AG04450 (cell line): ENCODE data around the gene DCDC1. TPM values are rescaled to one million over a fixed set of nuclear protein-coding genes. Genes with fewer than 3 reads are reported as not detected.

Experiments
- CTCF ChIA-PET: fragments of 300-600, 350-600 bp; formaldehyde crosslinking; extraction: SDS; loops from one replicate; lab custom pipeline; 2022; ENCODE audit warnings: antibody characterized with exemption, inconsistent platforms; lab: Charles Lee
- POLR2A ChIA-PET: fragments of 350-600 bp; formaldehyde crosslinking; extraction: SDS; loops from one replicate; lab custom pipeline; 2021; ENCODE audit warnings: antibody characterized with exemption, inconsistent platforms; lab: Yijun Ruan, JAX
- DNase-seq: peaks from one replicate; pipeline ENCODE4 v3.0.0-alpha.2; 2011; ENCODE audit warnings: low read depth, low spot score
- H3K27ac ChIP-seq: one replicate; pipeline ENCODE4 v1.5.1; 2012; ENCODE audit warnings: low read depth, low read length, control low read depth
- H3K27me3 ChIP-seq: one replicate; pipeline ENCODE4 v1.6.0; 2012; ENCODE audit warnings: low read length; ENCODE audit not compliant: control insufficient read depth, insufficient read depth
- H3K4me3 ChIP-seq: 2 replicates; pipeline ENCODE4 v1.5.1; 2011; ENCODE audit warnings: mild to moderate bottlenecking, low read depth, low read length, control low read depth
- H3K9me3 ChIP-seq: 2 replicates; pipeline ENCODE4 v1.5.1; 2012; ENCODE audit warnings: low read length; ENCODE audit not compliant: control insufficient read depth, insufficient read depth
- CTCF ChIP-seq: IDR thresholded peaks from 2 replicates; pipeline ENCODE4 v1.5.1; 2011; ENCODE audit warnings: low read depth, low read length, control low read depth, inconsistent platforms
- polyA plus RNA-seq: library from polyadenylated mRNA; depleted of rRNA; stranded (reverse); fragments of >200 nt; gene quantifications from 2 replicates; pipeline ENCODE4 v1.2.3, GENCODE V29; 2011

The DCDC1 gene
- polyA plus RNA-seq, 1 experiment, result 0.02 TPM

- Histone ChIP-seq H3K27me3 (no peaks in the 10 kb centered on the region), H3K9me3 (no peaks in the 10 kb centered on the region), H3K4me3 (no peak overlapping the region), H3K27ac (no peak overlapping the region)
- no peak for DNase-seq
- no peak for TF ChIP-seq CTCF
- CTCF ChIA-PET, result no interaction called here
- POLR2A ChIA-PET, result no interaction called here
Observed at GRCh38 chr11:31267720-31268119, 101.8 kb downstream of the DCDC1 start.

- Histone ChIP-seq H3K27ac (no peak overlapping the region), H3K4me3 (no peak overlapping the region), H3K9me3 (no peaks in the 10 kb centered on the region), H3K27me3 (no peaks in the 10 kb centered on the region)
- no peak for TF ChIP-seq CTCF
- POLR2A ChIA-PET, result no interaction called here
- CTCF ChIA-PET, result interaction anchor here (0.8 kb wide), 1 partner anchor 25 kb away, joined by 3 read pairs; no protein-coding TSS in a partner anchor
- no peak for DNase-seq
Observed at GRCh38 chr11:31264834-31265233, 104.7 kb downstream of the DCDC1 start.

GRCh38 chr11:31262761-31263160, 106.8 kb downstream of the DCDC1 start:
- Histone ChIP-seq H3K27me3 (no peaks in the 10 kb centered on the region), H3K4me3 (no peak overlapping the region), H3K27ac (no peak overlapping the region), H3K9me3 (no peaks in the 10 kb centered on the region)
- POLR2A ChIA-PET, result no interaction called here
- CTCF ChIA-PET, result no interaction called here
- TF ChIP-seq CTCF, result no peak
- DNase-seq, result no peak

- ChIA-PET CTCF (no interaction called here), POLR2A (no interaction called here)
- Histone ChIP-seq H3K27me3 (no peaks in the 10 kb centered on the region), H3K9me3 (no peaks in the 10 kb centered on the region), H3K27ac (no peak overlapping the region), H3K4me3 (no peak overlapping the region)
- DNase-seq, result no peak
- TF ChIP-seq CTCF, result no peak
Observed at GRCh38 chr11:31259797-31260196, 109.7 kb downstream of the DCDC1 start.

GRCh38 chr11:31254415-31254814, 115.1 kb downstream of the DCDC1 start:
- POLR2A ChIA-PET, result no interaction called here
- CTCF ChIA-PET, result interaction anchor here (1.8 kb wide), 1 partner anchor 14 kb away, joined by 7 read pairs; no protein-coding TSS in a partner anchor
- no peak for TF ChIP-seq CTCF
- no peaks in the 10 kb centered on the region for H3K27me3 ChIP-seq
- DNase-seq, result no peak
- H3K4me3 ChIP-seq, result no peak overlapping the region
- no peaks in the 10 kb centered on the region for H3K9me3 ChIP-seq
- H3K27ac ChIP-seq, result no peak overlapping the region
